ENCODE measurements around the gene ARSD. TPM values are rescaled to one million over a fixed set of nuclear protein-coding genes. Genes with fewer than 3 reads are reported as not detected.

The ARSD gene
- total RNA-seq, 1 experiment from 2014 or later: 3.0 TPM

DNA sequence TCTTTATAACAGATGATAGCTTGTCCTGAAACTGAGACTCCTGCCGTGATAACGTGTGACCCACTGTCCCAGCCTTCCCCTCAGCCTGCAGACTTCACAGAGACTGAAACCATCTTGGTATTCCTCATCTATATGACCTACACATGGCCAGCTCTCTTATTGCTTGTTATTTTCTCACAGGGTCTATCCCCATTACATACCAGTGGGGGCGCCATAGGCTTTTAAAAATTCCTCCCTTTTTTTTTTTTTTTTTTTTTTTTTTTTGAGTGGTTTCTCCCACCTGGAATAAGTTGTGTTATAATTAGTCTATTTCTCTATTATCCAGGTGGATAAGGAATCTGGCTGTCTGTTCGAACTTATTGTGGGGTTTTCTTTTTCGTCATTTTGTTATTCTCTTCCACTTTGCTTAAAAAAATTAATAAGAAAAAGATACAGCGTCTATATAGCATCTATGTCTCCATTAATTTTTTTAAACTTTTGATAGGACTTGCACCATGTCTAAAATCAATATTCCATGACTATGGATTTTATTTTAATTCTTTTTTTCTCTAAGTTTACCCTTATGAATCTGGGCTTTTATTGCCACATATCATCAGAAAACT, 53.2 kb downstream of the ARSD start:
- CTCF ChIA-PET: interaction anchor here (0.6 to 0.7 kb wide), 10 partner anchors 22 to 637 kb away, joined by 3 to 7 read pairs (median 4); no protein-coding TSS in a partner anchor
- no peaks in the 10 kb centered on the region for H3K27me3 Mint-ChIP-seq (ENCODE audit: low read depth)
- H3K27ac Mint-ChIP-seq: no peak overlapping the region
- DNase-seq (ENCODE audit: low spot score): no peak
- peak; percentile 70 for ATAC-seq
- no peak overlapping the region for H3K4me3 Mint-ChIP-seq
- H3K4me1 Mint-ChIP-seq: peaks cover 9% of the 10 kb centered on the region; the same call in 1 of the 2 replicates
- H3K36me3 Mint-ChIP-seq: peaks cover 34% of the 10 kb centered on the region
- peaks cover 11% of the 10 kb centered on the region for H3K9me3 Mint-ChIP-seq
- TF ChIP-seq, protein P1, sequence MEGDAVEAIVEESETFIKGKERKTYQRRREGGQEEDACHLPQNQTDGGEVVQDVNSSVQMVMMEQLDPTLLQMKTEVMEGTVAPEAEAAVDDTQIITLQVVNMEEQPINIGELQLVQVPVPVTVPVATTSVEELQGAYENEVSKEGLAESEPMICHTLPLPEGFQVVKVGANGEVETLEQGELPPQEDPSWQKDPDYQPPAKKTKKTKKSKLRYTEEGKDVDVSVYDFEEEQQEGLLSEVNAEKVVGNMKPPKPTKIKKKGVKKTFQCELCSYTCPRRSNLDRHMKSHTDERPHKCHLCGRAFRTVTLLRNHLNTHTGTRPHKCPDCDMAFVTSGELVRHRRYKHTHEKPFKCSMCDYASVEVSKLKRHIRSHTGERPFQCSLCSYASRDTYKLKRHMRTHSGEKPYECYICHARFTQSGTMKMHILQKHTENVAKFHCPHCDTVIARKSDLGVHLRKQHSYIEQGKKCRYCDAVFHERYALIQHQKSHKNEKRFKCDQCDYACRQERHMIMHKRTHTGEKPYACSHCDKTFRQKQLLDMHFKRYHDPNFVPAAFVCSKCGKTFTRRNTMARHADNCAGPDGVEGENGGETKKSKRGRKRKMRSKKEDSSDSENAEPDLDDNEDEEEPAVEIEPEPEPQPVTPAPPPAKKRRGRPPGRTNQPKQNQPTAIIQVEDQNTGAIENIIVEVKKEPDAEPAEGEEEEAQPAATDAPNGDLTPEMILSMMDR (IDR thresholded peaks at IDR 0.05): 0 out of 2 replicates have a peak, but pooled peaks have one; percentile 26
- TF ChIP-seq ETV6 (CRISPR knock-in tag; IDR thresholded peaks at IDR 0.05): no peak
- POLR2A ChIA-PET: interaction anchor here (0.6 to 1.0 kb wide), 3 partner anchors 10 to 471 kb away, joined by 3 to 7 read pairs (median 4); partner anchors contain the start of gene MXRA5

DNA sequence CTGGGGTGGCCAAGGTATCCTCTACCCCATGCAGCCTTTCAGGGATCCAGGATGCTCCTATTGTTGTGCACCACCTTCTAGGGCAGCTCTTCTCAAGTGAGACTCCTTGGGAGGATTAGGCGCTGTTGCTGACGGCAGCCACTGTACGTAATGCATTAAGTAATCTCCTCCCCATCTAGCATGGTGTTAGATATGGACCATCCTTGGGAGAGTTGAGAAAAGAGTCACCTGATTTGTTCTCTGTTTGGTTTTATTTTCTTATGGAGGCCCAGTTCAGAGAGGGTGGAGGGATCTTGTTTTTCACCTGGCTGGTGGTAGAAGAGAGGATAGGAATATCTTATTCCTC, 54.0 kb downstream of the ARSD start:
- Mint-ChIP-seq H3K36me3 (peaks cover 35% of the 10 kb centered on the region), H3K27ac (no peak overlapping the region), H3K9me3 (peaks cover 15% of the 10 kb centered on the region), H3K4me3 (no peak overlapping the region), H3K4me1 (peaks cover 9% of the 10 kb centered on the region; the same call in 1 of the 2 replicates), H3K27me3 (ENCODE audit: low read depth) (no peaks in the 10 kb centered on the region)
- ChIA-PET POLR2A (interaction anchor here (0.6 to 1.0 kb wide), 3 partner anchors 9 to 472 kb away, joined by 3 to 7 read pairs (median 4); partner anchors contain the start of gene MXRA5), CTCF (interaction anchor here (0.6 to 0.7 kb wide), 8 partner anchors 23 to 301 kb away, joined by 3 to 6 read pairs (median 4); no protein-coding TSS in a partner anchor)
- DNase-seq (ENCODE audit: low spot score) (no peak), ATAC-seq (no peak)
- TF ChIP-seq, protein P2, sequence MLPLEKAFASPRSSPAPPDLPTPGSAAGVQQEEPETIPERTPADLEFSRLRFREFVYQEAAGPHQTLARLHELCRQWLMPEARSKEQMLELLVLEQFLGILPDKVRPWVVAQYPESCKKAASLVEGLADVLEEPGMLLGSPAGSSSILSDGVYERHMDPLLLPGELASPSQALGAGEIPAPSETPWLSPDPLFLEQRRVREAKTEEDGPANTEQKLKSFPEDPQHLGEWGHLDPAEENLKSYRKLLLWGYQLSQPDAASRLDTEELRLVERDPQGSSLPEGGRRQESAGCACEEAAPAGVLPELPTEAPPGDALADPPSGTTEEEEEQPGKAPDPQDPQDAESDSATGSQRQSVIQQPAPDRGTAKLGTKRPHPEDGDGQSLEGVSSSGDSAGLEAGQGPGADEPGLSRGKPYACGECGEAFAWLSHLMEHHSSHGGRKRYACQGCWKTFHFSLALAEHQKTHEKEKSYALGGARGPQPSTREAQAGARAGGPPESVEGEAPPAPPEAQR (CRISPR knock-in tag; IDR thresholded peaks at IDR 0.05): no peak
- no peak for TF ChIP-seq EMX1 (CRISPR knock-in tag; IDR thresholded peaks at IDR 0.05)
- TF ChIP-seq NR2C2 (CRISPR knock-in tag; IDR thresholded peaks at IDR 0.05): no peak
- no peak for TF ChIP-seq RORB (CRISPR knock-in tag; IDR thresholded peaks at IDR 0.05)
- TF ChIP-seq SMAD4 (CRISPR knock-in tag; IDR thresholded peaks at IDR 0.05): no peak

DNA sequence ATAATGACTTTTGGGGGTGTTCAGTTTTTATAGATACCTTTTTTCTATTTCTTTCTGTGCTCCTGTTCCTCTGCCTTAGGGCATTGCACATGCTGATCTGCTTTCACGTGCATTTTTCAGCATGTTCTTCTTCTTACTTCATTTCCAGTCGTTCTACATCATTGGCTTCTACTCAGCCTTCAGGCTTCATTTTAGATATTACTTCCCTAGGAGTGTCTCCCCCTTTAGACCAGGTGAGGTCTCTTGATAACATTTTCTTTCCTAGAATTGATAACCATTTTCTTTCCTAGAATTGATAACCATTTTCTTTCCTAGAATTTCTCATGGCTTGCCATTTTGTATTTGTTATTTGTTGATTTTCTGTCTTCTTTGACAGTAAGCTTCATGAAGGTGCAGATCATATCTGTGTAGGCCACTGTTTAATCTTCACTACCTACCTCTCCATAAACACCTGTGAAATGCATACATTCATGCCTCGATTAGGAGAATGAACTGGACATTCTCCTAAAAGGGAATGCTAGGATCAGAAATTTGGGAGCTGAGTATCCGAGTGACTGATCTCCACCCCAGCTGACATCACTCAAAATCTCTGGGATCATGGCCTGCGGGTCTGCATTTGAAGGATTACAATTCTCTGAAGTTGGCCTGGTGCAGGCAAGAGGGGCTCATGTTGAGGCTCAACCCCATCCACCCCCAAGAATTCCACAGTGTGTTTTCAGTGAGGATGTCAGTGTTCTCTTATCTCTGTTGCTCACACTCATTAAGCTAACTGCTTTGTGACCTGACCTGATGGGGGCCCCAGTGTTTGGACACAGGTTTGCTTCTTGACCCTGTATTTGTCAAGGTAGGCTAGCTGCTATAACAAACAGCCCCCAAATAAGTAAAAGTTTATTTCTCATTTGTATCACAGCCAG, 54.7 kb downstream of the ARSD start:
- ChIA-PET POLR2A (no interaction called here), CTCF (no interaction called here)
- DNase-seq (ENCODE audit: low spot score) (no peak), ATAC-seq (no peak)
- TF ChIP-seq IRF2 (CRISPR knock-in tag; IDR thresholded peaks at IDR 0.05; ENCODE audit: borderline replicate concordance, low read depth): no peak
- TF ChIP-seq ZNF423 (CRISPR knock-in tag; IDR thresholded peaks at IDR 0.05): no peak
- no peak for TF ChIP-seq FOXP1 (CRISPR knock-in tag; IDR thresholded peaks at IDR 0.05; ENCODE audit: borderline replicate concordance)
- no peak for TF ChIP-seq ATF1 (CRISPR knock-in tag; IDR thresholded peaks at IDR 0.05)
- no peak for TF ChIP-seq TEAD4 (CRISPR knock-in tag; IDR thresholded peaks at IDR 0.05)
- no peak for TF ChIP-seq RORB (CRISPR knock-in tag; IDR thresholded peaks at IDR 0.05)
- TF ChIP-seq TP53 (CRISPR knock-in tag; IDR thresholded peaks at IDR 0.05): no peak
- TF ChIP-seq, protein P3, sequence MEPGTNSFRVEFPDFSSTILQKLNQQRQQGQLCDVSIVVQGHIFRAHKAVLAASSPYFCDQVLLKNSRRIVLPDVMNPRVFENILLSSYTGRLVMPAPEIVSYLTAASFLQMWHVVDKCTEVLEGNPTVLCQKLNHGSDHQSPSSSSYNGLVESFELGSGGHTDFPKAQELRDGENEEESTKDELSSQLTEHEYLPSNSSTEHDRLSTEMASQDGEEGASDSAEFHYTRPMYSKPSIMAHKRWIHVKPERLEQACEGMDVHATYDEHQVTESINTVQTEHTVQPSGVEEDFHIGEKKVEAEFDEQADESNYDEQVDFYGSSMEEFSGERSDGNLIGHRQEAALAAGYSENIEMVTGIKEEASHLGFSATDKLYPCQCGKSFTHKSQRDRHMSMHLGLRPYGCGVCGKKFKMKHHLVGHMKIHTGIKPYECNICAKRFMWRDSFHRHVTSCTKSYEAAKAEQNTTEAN (CRISPR knock-in tag; IDR thresholded peaks at IDR 0.05): no peak
- TF ChIP-seq, protein P4, sequence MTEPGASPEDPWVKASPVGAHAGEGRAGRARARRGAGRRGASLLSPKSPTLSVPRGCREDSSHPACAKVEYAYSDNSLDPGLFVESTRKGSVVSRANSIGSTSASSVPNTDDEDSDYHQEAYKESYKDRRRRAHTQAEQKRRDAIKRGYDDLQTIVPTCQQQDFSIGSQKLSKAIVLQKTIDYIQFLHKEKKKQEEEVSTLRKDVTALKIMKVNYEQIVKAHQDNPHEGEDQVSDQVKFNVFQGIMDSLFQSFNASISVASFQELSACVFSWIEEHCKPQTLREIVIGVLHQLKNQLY (CRISPR knock-in tag; IDR thresholded peaks at IDR 0.05): no peak
- no peak for TF ChIP-seq GABPB1 (CRISPR knock-in tag; IDR thresholded peaks at IDR 0.05)
- no peak for TF ChIP-seq FOXK1 (CRISPR knock-in tag; IDR thresholded peaks at IDR 0.05)
- no peak for TF ChIP-seq TEAD1 (CRISPR knock-in tag; IDR thresholded peaks at IDR 0.05)
- TF ChIP-seq, protein P5, sequence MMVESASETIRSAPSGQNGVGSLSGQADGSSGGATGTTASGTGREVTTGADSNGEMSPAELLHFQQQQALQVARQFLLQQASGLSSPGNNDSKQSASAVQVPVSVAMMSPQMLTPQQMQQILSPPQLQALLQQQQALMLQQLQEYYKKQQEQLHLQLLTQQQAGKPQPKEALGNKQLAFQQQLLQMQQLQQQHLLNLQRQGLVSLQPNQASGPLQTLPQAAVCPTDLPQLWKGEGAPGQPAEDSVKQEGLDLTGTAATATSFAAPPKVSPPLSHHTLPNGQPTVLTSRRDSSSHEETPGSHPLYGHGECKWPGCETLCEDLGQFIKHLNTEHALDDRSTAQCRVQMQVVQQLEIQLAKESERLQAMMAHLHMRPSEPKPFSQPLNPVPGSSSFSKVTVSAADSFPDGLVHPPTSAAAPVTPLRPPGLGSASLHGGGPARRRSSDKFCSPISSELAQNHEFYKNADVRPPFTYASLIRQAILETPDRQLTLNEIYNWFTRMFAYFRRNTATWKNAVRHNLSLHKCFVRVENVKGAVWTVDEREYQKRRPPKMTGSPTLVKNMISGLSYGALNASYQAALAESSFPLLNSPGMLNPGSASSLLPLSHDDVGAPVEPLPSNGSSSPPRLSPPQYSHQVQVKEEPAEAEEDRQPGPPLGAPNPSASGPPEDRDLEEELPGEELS (CRISPR knock-in tag; IDR thresholded peaks at IDR 0.05): no peak
- no peak for TF ChIP-seq JAZF1 (CRISPR knock-in tag; IDR thresholded peaks at IDR 0.05)
- H3K9me3 Mint-ChIP-seq: peaks cover 15% of the 10 kb centered on the region
- no peak overlapping the region for H3K27ac Mint-ChIP-seq
- H3K27me3 Mint-ChIP-seq (ENCODE audit: low read depth): no peaks in the 10 kb centered on the region
- H3K4me1 Mint-ChIP-seq: peaks cover 9% of the 10 kb centered on the region; the same call in 1 of the 2 replicates
- no peak overlapping the region for H3K4me3 Mint-ChIP-seq
- H3K36me3 Mint-ChIP-seq: peaks cover 31% of the 10 kb centered on the region
